Activated CD8-positive, alpha-beta memory T cell treated with anti-CD3 and anti-CD28 coated beads, Interleukin-2, amount 50 U/mL, for 1 hour (primary cell): ENCODE measurements around the gene KLRK1.
"Not testable (repeated sequence)": the region's sequence is repeated elsewhere in the genome, so short reads cannot be mapped to it uniquely, and the experiment has no call there.

Source experiments
- DNase-seq: peaks from one replicate; pipeline ENCODE4 v3.0.0-alpha.2; 2020; ENCODE audit errors: extremely low read depth

Gene KLRK1

DNA sequence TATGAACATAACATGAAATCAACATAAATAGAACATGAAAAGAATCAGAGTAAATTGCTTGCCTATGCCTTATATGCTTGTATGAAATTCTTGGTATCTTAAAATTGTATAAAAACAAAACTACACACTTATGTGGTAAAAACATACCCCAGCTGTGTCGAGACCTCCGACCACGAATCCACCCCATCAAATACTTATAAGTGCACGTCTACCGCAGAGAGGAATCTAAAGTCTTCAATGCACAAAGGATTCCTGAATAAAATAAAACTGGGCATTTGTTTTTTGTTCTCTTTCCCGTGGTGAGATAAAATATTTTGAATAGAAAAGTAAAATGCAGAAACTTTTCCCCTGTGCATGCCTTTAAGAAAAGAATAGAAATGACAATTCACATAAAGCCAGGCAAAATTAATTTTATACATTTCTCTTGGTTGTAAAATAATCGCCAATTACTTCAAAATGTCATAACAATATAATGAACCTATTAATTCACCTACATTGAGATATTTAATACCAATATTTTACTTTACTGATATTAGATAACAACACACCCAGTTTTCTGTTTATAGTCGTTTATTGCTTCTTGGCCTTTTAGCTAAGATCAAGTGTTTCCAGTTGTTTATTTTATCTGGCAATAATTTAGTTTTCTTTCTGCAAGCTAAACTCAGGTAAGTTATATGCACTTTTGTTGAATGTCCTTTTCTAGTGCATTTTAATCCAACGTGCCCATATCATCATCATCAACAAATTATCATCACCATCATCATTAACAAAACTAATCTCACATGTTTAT lies 1.0 kb downstream of the KLRK1 start:
- DNase-seq, result no peak

- DNase-seq, result not testable (repeated sequence)
These were observed 2.3 kb downstream of the KLRK1 start for GRCh38 chr12:10387498-10387897.

- DNase-seq, result no peak
These were observed 3.0 kb downstream of the KLRK1 start for GRCh38 chr12:10386857-10387256.

GRCh38 chr12:10385166-10385613 lies 4.7 kb downstream of the KLRK1 start:
- DNase-seq, result no peak

- DNase-seq, result no peak
These were observed 5.7 kb downstream of the KLRK1 start for GRCh38 chr12:10384191-10384590.

DNA sequence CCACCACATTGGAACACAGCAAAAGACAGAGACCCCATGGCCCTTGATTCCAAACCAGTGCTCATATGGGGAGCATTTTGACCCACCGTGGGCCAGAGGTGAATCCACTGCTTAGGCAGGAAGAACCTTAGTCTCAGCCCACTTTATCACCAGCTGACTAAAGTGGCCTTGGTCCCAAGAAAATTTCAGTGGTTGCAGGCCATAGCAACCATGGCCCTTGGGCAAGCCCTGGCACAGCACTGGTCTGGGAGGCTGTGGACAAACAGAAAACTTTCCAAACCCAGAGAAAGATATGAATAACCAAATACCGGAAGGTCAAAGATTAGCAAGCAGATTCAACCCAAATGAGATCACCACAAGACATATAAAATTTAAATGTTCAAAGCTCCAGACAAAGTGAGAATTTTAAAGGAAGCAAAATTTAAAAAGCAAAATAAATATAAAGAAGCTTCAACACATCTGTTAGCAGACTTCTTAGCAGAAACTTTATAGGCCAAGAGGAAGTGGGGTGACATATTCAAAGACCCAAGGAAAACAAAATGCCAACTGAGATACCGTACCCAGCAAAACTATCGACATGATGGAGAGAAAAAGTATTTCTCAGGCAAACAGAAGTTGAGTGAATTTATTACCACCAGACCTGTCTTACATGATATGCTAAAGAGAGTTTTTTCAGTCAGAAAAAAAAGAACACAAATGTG lies 7.8 kb downstream of the KLRK1 start:
- DNase-seq, result no peak

GRCh38 chr12:10378737-10379136 lies 11.1 kb downstream of the KLRK1 start:
- not testable (repeated sequence) for DNase-seq

DNA sequence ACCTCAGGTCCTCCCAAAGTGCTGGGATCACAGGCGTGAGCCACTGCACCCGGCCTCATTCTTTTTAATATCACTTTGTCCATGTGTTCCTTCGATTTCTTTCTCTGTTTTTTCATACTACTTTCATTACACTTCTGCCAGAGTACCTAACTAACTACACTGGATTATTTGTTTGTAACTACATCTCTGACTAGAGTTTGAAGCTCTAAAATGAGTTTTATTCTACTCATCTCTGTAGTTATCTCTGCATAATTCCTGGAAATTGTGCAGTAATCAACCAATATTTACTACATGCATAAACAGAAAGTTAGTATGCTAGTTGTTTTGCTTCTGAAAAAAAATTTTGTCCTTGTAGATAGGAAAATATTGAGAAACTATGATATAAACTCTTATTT lies 15.2 kb downstream of the KLRK1 start:
- DNase-seq, result no peak

- no peak for DNase-seq
These were observed 17.3 kb downstream of the KLRK1 start for GRCh38 chr12:10372559-10372958.

GRCh38 chr12:10371893-10372535 lies 17.8 kb downstream of the KLRK1 start:
- DNase-seq, result not testable (repeated sequence)

GRCh38 chr12:10369557-10370415 lies 20.1 kb downstream of the KLRK1 start:
- no peak for DNase-seq

GRCh38 chr12:10368206-10369171 lies 21.4 kb downstream of the KLRK1 start:
- no peak for DNase-seq

DNA sequence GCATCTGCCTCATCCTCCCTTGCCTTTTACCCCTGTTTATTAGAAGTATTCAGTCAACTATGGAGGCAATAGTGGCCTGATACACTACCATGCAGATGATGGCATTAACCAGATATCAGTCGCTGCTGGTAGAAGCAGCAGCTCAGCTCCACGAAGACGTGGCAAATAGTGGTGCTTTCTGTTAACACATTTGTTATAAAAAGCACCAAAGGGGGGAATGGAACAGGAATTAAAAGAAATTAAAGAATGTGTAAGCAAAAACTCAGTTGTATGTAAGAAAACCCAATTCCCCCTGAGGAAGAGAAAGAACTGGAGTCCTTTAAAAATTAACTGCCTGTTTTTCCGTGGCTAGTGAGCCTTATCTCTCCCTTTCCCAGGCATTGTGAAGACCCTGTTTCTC lies 22.1 kb downstream of the KLRK1 start:
- not testable (repeated sequence) for DNase-seq

DNA sequence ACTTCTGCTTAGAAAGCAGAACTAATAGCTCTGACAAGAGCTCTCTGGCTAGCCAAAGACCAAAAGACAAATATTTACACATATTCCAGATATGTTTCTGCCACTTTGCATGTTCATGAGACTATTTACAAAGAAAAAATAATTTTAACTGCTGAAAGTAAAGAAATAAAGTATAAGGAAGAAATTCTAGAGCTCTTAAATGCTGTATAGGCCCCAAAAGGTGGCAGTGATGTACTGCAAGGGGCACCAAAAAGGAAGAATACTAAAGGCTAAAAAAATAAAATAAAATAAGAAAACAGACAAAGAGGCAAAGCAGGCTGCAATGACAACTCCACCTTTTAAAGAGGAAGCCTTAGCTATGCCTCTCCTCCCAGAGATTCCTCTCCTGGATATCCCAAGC lies 23.0 kb downstream of the KLRK1 start:
- DNase-seq, result no peak

DNA sequence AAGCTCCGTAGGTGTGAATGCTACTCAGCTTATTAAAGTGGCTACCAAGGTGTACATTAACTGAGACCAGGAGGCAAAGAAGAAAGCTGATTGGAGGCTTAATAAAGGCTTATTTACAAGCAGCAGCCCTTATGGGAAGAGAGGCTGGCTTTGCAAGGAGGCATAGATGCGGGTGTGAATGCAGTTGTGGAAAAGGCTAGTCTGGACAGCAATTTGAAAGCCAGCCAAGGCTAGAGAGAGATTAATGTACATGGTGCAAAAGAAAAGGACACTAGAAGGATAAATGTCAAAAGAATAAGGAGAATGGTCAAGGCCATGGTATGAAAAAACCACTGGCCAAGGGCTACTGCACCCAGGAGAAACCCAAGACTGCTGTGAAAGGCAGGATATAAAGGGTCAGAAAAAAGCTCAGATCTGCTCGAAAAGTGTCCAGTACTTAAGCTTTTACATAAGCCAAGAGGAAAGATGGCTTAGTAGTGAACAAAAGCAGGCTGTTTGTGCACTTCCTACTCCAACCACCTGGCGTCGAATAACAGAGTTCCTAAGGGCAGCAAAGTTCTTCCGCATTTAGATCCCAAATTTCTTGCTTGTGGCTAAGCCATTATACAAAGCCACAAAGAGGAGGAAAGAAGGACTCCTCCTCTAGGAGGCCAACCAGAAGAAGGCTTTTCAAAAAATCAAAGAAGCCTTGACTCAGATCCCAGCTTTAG lies 24.0 kb downstream of the KLRK1 start:
- DNase-seq, result no peak

DNA sequence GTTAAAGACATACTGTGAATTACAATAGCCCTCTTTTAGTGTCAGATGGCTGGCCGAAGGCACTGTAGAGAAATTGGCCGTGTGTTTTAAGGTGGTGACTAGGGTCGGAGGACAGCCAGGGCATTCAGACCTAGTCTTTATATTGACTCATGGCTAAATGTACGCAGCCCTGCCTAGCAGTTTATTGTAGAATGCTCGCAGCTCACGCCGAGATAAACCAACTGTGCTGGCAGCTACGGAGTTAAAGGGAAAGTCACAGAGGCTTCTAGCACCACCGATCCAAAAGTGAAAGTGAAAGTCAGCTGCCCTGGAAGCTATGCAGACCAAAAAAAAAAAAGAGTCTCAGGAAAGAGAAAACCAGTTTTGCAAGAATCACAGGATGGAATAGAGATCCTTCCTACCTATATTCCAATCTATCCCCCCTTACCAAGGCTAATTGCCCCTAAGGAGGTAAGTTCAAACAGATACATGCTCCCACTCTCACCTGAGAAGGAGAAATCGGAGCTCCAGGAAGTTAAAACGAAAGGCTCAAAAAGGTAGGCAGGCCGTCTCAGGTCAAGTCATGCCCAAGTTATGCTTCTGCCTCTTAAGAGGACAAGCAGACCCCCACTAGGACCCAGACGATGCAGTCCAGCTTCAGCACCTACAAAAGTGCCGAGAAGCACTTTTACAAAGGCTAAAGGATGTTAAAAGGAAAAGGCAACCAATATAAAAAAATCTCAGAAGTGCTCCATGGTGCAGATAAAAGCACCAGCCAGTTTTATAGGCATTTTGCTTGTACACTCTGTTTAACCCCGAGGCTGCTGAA lies 24.8 kb downstream of the KLRK1 start:
- DNase-seq, result no peak

DNA sequence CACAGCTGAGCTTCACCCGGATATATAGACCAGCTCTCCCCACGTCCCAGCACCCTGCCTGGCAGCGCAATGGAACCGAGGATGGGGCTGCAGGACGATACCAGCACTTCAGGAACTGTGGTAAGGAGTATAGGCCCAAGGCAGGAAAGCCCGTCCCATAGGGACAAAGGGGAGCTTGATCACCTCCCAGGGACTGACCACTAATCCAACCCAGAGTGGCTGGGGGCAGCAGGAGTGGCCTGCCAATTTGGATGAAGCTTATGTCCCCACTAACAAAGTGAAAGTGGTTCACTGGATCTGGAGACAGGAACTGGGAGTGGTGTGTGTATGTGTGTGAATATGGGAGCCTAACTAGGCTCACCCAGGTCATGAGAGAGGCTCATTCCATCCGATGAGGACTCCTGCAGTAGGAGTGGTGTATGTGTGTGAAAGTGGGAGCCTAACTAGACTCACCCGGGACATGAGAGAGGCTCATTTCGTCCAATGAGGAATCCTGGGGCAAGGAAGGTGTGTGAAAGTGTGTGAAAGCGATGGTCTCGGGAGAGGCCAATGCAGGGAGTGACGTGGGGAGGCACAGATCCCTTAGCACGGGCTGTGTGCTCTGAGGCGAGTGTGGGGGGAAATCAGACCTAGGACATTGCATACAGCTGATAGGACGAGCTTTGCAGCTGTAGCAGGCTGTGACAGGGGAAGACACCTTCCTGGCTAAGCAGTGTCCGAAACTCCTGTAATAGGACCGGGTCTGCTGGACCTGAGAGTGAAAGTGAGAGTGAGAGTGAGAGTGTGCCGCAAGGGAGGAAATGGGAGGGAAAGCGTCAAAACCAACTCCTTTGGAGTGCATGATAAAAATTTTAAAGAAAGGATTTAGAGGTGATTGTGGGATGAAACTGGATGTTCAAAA lies 25.7 kb downstream of the KLRK1 start:
- DNase-seq, result no peak

DNA sequence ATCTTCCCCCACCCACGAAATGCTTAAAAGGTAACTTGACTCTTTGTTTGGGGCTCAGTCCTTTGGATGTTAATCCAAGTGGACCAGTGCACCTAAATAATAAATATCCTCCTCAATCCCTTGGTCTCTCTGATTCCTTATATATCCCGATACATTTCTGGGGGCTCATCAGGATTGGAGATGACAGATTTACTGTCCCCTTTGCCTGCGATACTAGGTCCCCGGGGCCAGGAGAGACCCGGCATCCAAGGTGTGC lies 26.3 kb downstream of the KLRK1 start:
- DNase-seq, result no peak
